Vagina (tissue), 2 donors: ENCODE data around the gene TP73.

Experiments used
- POLR2A ChIP-seq, 2 donors: fragments of 450-650 bp; IDR thresholded peaks; one replicate each; pipeline ENCODE4 v1.6.1; 2017; ENCODE audit warnings: antibody characterized with exemption in 2 of 2, mild to moderate bottlenecking in 2 of 2, moderate library complexity in 2 of 2
- POLR2AphosphoS5 ChIP-seq, 2 donors: sonication (generic); formaldehyde crosslinking; IDR thresholded peaks; one replicate each; pipeline ENCODE4 v1.9.0; 2017; ENCODE audit warnings: antibody characterized with exemption in 2 of 2, mild to moderate bottlenecking in 2 of 2, low read depth in 1 of 2; ENCODE audit not compliant: insufficient read depth in 1 of 2

DNA sequence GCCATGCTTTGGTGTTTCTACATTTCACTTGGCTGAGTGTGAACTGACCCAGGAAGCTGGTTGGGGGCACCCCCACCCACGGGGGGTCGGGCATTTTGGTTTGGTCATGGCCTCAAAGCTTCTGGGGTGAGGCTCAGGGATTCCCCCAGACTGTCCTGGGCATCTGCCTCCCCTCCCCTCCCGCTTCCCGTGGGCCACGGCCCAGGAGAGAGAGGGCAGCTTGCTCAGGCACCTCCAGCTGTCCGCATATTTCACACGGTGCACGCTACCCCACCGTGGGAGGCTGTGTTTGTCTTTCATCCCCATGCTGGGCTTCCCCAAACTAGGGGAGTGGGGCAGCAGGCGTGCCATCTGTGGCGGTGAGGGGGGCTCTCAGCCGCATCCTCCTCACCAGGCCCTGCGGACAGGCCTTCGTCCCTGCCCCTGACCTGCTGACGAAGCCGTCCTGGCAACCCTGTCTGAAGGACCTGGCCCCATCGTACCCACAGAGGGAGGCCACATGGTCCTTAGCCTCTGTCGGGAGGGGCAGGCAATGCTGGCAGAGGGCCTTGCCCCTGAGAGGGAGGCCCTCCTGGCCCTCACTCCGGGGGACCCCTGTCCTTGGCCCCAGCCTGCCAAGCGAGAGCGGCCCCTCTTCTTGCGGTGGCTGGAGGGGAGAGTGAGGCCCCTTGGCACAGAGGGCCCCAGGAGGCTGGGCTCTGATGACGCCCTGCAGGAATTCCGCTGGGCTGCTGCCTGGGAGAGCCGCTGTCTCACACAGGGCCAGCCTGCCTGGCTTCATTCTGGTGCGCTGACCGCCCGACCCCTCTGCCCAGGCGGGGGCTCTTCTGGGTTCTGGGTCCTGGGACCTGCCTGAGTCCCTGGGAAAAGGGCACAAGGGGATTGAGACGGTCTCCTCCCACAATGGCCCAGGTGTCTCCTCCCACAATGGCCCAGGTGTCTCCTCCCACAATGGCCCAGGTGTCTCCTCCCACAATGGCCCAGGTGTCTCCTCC, 22.1 kb downstream of the TP73 start:
- TF ChIP-seq POLR2A (IDR thresholded peaks at IDR 0.05) (no peak), POLR2AphosphoS5 (IDR thresholded peaks at IDR 0.05; ENCODE audit: insufficient read depth in 1 of 2, low read depth in 1 of 2) (no peak)
